Measurements from ENCODE around the gene GRIK1. TPM values are rescaled to one million over a fixed set of nuclear protein-coding genes. Genes with fewer than 3 reads are reported as not detected.

The GRIK1 gene
- polyA plus RNA-seq, 1 donor, result 1.9 TPM

GRCh38 chr21:29661672-29662442 is 277.9 kb downstream of the GRIK1 start:
- Histone ChIP-seq H3K27ac (ENCODE audit: low read length) (no peak overlapping the region), H3K9me3 (ENCODE audit: control insufficient read depth, low read depth, low read length) (no peaks in the 10 kb centered on the region), H3K4me3 (ENCODE audit: low read length) (no peak overlapping the region), H3K36me3 (ENCODE audit: control insufficient read depth, insufficient read depth, low read length) (no peaks in the 10 kb centered on the region), H3K27me3 (ENCODE audit: control insufficient read depth, insufficient read depth, low read length) (peaks cover 3% of the 10 kb centered on the region), H3K4me1 (ENCODE audit: control insufficient read depth, insufficient read depth, low read length) (no peaks in the 10 kb centered on the region)
- no peak for DNase-seq
- WGBS (ENCODE audit: insufficient coverage, low lambda C conversion rate), result 100% methylated on average over 1 of the region's 3 CpGs

- Histone ChIP-seq H3K36me3 (ENCODE audit: control insufficient read depth, insufficient read depth, low read length) (no peaks in the 10 kb centered on the region), H3K27me3 (ENCODE audit: control insufficient read depth, insufficient read depth, low read length) (peaks cover 3% of the 10 kb centered on the region), H3K9me3 (ENCODE audit: control insufficient read depth, low read depth, low read length) (no peaks in the 10 kb centered on the region), H3K27ac (ENCODE audit: low read length) (no peak overlapping the region), H3K4me1 (ENCODE audit: control insufficient read depth, insufficient read depth, low read length) (no peaks in the 10 kb centered on the region), H3K4me3 (ENCODE audit: low read length) (no peak overlapping the region)
- DNase-seq, result no peak
- WGBS (ENCODE audit: insufficient coverage, low lambda C conversion rate), result no CpG with 5 or more reads among the region's 2 CpGs
These were observed 279.6 kb downstream of the GRIK1 start for GRCh38 chr21:29660047-29660720.

- no peak overlapping the region for H3K27ac ChIP-seq (ENCODE audit: low read length)
- H3K4me1 ChIP-seq (ENCODE audit: control insufficient read depth, insufficient read depth, low read length), result no peaks in the 10 kb centered on the region
- H3K36me3 ChIP-seq (ENCODE audit: control insufficient read depth, insufficient read depth, low read length), result no peaks in the 10 kb centered on the region
- H3K9me3 ChIP-seq (ENCODE audit: control insufficient read depth, low read depth, low read length), result no peaks in the 10 kb centered on the region
- H3K4me3 ChIP-seq (ENCODE audit: low read length), result no peak overlapping the region
- no peak for DNase-seq
- no CpG with 5 or more reads among the region's 1 CpG for WGBS (ENCODE audit: insufficient coverage, low lambda C conversion rate)
- H3K27me3 ChIP-seq (ENCODE audit: control insufficient read depth, insufficient read depth, low read length), result peaks cover 3% of the 10 kb centered on the region
These were observed 280.9 kb downstream of the GRIK1 start for GRCh38 chr21:29658934-29659203.

- Histone ChIP-seq H3K4me3 (ENCODE audit: low read length) (no peak overlapping the region), H3K27ac (ENCODE audit: low read length) (no peak overlapping the region), H3K4me1 (ENCODE audit: control insufficient read depth, insufficient read depth, low read length) (no peaks in the 10 kb centered on the region), H3K9me3 (ENCODE audit: control insufficient read depth, low read depth, low read length) (no peaks in the 10 kb centered on the region), H3K36me3 (ENCODE audit: control insufficient read depth, insufficient read depth, low read length) (no peaks in the 10 kb centered on the region), H3K27me3 (ENCODE audit: control insufficient read depth, insufficient read depth, low read length) (peaks cover 3% of the 10 kb centered on the region)
- no CpG with 5 or more reads among the region's 10 CpGs for WGBS (ENCODE audit: insufficient coverage, low lambda C conversion rate)
- no peak for DNase-seq
These were observed 281.4 kb downstream of the GRIK1 start for GRCh38 chr21:29658177-29658933.

- H3K9me3 ChIP-seq (ENCODE audit: control insufficient read depth, low read depth, low read length), result no peaks in the 10 kb centered on the region
- no peak overlapping the region for H3K4me3 ChIP-seq (ENCODE audit: low read length)
- WGBS (ENCODE audit: insufficient coverage, low lambda C conversion rate), result 25% methylated on average over 7 of the region's 9 CpGs
- no peak overlapping the region for H3K27ac ChIP-seq (ENCODE audit: low read length)
- no peaks in the 10 kb centered on the region for H3K4me1 ChIP-seq (ENCODE audit: control insufficient read depth, insufficient read depth, low read length)
- H3K27me3 ChIP-seq (ENCODE audit: control insufficient read depth, insufficient read depth, low read length), result peaks cover 3% of the 10 kb centered on the region
- H3K36me3 ChIP-seq (ENCODE audit: control insufficient read depth, insufficient read depth, low read length), result no peaks in the 10 kb centered on the region
- no peak for DNase-seq
These were observed 282.4 kb downstream of the GRIK1 start for GRCh38 chr21:29657240-29657989.

- Histone ChIP-seq H3K27ac (ENCODE audit: low read length) (no peak overlapping the region), H3K9me3 (ENCODE audit: control insufficient read depth, low read depth, low read length) (no peaks in the 10 kb centered on the region), H3K4me1 (ENCODE audit: control insufficient read depth, insufficient read depth, low read length) (no peaks in the 10 kb centered on the region), H3K36me3 (ENCODE audit: control insufficient read depth, insufficient read depth, low read length) (no peaks in the 10 kb centered on the region), H3K4me3 (ENCODE audit: low read length) (no peak overlapping the region), H3K27me3 (ENCODE audit: control insufficient read depth, insufficient read depth, low read length) (peaks cover 3% of the 10 kb centered on the region)
- 94% methylated on average over 2 of the region's 6 CpGs for WGBS (ENCODE audit: insufficient coverage, low lambda C conversion rate)
- no peak for DNase-seq
These were observed 283.1 kb downstream of the GRIK1 start for GRCh38 chr21:29656504-29657239.

- no peak for DNase-seq
- 100% methylated on average over 1 of the region's 6 CpGs for WGBS (ENCODE audit: insufficient coverage, low lambda C conversion rate)
- no peaks in the 10 kb centered on the region for H3K36me3 ChIP-seq (ENCODE audit: control insufficient read depth, insufficient read depth, low read length)
- no peaks in the 10 kb centered on the region for H3K9me3 ChIP-seq (ENCODE audit: control insufficient read depth, low read depth, low read length)
- H3K4me1 ChIP-seq (ENCODE audit: control insufficient read depth, insufficient read depth, low read length), result no peaks in the 10 kb centered on the region
- H3K4me3 ChIP-seq (ENCODE audit: low read length), result no peak overlapping the region
- peaks cover 3% of the 10 kb centered on the region for H3K27me3 ChIP-seq (ENCODE audit: control insufficient read depth, insufficient read depth, low read length)
- no peak overlapping the region for H3K27ac ChIP-seq (ENCODE audit: low read length)
These were observed 284.2 kb downstream of the GRIK1 start for GRCh38 chr21:29655577-29655976.

- H3K4me1 ChIP-seq (ENCODE audit: control insufficient read depth, insufficient read depth, low read length), result no peaks in the 10 kb centered on the region
- no peak overlapping the region for H3K4me3 ChIP-seq (ENCODE audit: low read length)
- H3K36me3 ChIP-seq (ENCODE audit: control insufficient read depth, insufficient read depth, low read length), result no peaks in the 10 kb centered on the region
- DNase-seq, result no peak
- no CpG with 5 or more reads among the region's 3 CpGs for WGBS (ENCODE audit: insufficient coverage, low lambda C conversion rate)
- no peaks in the 10 kb centered on the region for H3K9me3 ChIP-seq (ENCODE audit: control insufficient read depth, low read depth, low read length)
- H3K27ac ChIP-seq (ENCODE audit: low read length), result no peak overlapping the region
- H3K27me3 ChIP-seq (ENCODE audit: control insufficient read depth, insufficient read depth, low read length), result peaks cover 3% of the 10 kb centered on the region
These were observed 284.9 kb downstream of the GRIK1 start for GRCh38 chr21:29654855-29655254.

GRCh38 chr21:29654203-29654602 is 285.6 kb downstream of the GRIK1 start:
- peaks cover 3% of the 10 kb centered on the region for H3K27me3 ChIP-seq (ENCODE audit: control insufficient read depth, insufficient read depth, low read length)
- H3K27ac ChIP-seq (ENCODE audit: low read length), result no peak overlapping the region
- H3K9me3 ChIP-seq (ENCODE audit: control insufficient read depth, low read depth, low read length), result no peaks in the 10 kb centered on the region
- no peaks in the 10 kb centered on the region for H3K36me3 ChIP-seq (ENCODE audit: control insufficient read depth, insufficient read depth, low read length)
- H3K4me3 ChIP-seq (ENCODE audit: low read length), result no peak overlapping the region
- no peaks in the 10 kb centered on the region for H3K4me1 ChIP-seq (ENCODE audit: control insufficient read depth, insufficient read depth, low read length)
- DNase-seq, result no peak
